HG02943 (cell line): ENCODE results near the gene KCTD13.
"Not testable (repeated sequence)": the region's sequence is repeated elsewhere in the genome, so short reads cannot be mapped to it uniquely, and the experiment has no call there.

Experiments used
- ATAC-seq: cut with Tn5 transposase; IDR thresholded peaks from one replicate; pipeline ENCODE4 v1.9.1; 2021; ENCODE audit warnings: mild to moderate bottlenecking, low read depth, moderate library complexity; ENCODE audit not compliant: unreplicated experiment

Gene KCTD13

GRCh38 chr16:29925781-29926710 is at the start of gene KCTD13:
KCTD13 (minus strand) TSS chr16:29926226; CDS start chr16:29926033, 193 bp downstream.
- peak; percentile 85 for ATAC-seq

- ATAC-seq = no peak
These were observed 49.1 kb upstream of the KCTD13 start for GRCh38 chr16:29975134-29975538.

GRCh38 chr16:29974291-29975133 is 48.5 kb upstream of the KCTD13 start:
- ATAC-seq = no peak

GRCh38 chr16:29973384-29974246 is 47.6 kb upstream of the KCTD13 start, which contains the start of gene TAOK2:
TAOK2 (plus strand) TSS chr16:29973868; CDS start chr16:29977773, 3,905 bp downstream.
- ATAC-seq = peak; percentile 92

GRCh38 chr16:29972992-29973383 is 47.0 kb upstream of the KCTD13 start:
- ATAC-seq = no peak

- ATAC-seq = no peak
These were observed 46.5 kb upstream of the KCTD13 start for GRCh38 chr16:29972500-29972899.

GRCh38 chr16:29971304-29971703 is 45.3 kb upstream of the KCTD13 start:
- ATAC-seq = no peak

GRCh38 chr16:29968205-29968604 is 42.2 kb upstream of the KCTD13 start:
- ATAC-seq = no peak

GRCh38 chr16:29963021-29963743 is 37.2 kb upstream of the KCTD13 start:
- no peak for ATAC-seq

- no peak for ATAC-seq
These were observed 36.4 kb upstream of the KCTD13 start for GRCh38 chr16:29962344-29962994.

- ATAC-seq = peak; percentile 72
These were observed 35.7 kb upstream of the KCTD13 start, which contains the start of gene TMEM219 for GRCh38 chr16:29961479-29962343. TMEM219 (plus strand) TSS chr16:29962079; CDS start chr16:29963144, 1,065 bp downstream.

GRCh38 chr16:29961127-29961478 is 35.1 kb upstream of the KCTD13 start:
- no peak for ATAC-seq

- not testable (repeated sequence) for ATAC-seq
These were observed 33.8 kb upstream of the KCTD13 start for GRCh38 chr16:29959821-29960220.

GRCh38 chr16:29959293-29959692 is 33.3 kb upstream of the KCTD13 start:
- no peak for ATAC-seq

GRCh38 chr16:29958756-29959155 is 32.7 kb upstream of the KCTD13 start:
- no peak for ATAC-seq

GRCh38 chr16:29951625-29952365 is 25.8 kb upstream of the KCTD13 start:
- no peak for ATAC-seq

GRCh38 chr16:29950806-29951461 is 24.9 kb upstream of the KCTD13 start:
- no peak for ATAC-seq
